H1 (cell line): ENCODE data around the gene WDR26. TPM values are rescaled to one million over a fixed set of nuclear protein-coding genes. Genes with fewer than 3 reads are reported as not detected.

Experiments
- ASH2L ChIP-seq: fragments of 200-600, 300-600 bp; sonication (generic); IDR thresholded peaks from one replicate; pipeline ENCODE4 v1.7.1; 2017; ENCODE audit warnings: low read length
- BACH1 ChIP-seq: IDR thresholded peaks from 2 replicates; pipeline ENCODE4 v1.6.1; 2012; ENCODE audit warnings: low read length, improper control_type of control experiment
- BCL11A ChIP-seq, 2 experiments: IDR thresholded peaks; one replicate each; pipeline ENCODE4 v1.6.1; 2011; ENCODE audit warnings: low read depth in 2 of 2, low read length in 2 of 2, mild to moderate bottlenecking in 2 of 2
- CHD2 ChIP-seq: IDR thresholded peaks from 2 replicates; pipeline ENCODE4 v1.6.1; 2012; ENCODE audit warnings: low read length, improper control_type of control experiment
- EZH2 ChIP-seq: fragments of 200-600 bp; sonication (generic); IDR thresholded peaks from 2 replicates; pipeline ENCODE4 v1.7.1; 2012; ENCODE audit warnings: low read depth, mild to moderate bottlenecking, moderate library complexity, low read length, inconsistent platforms; ENCODE audit not compliant: severe bottlenecking
- KDM1A ChIP-seq: fragments of 200-600, 300-600 bp; sonication (generic); IDR thresholded peaks from 2 replicates; pipeline ENCODE4 v1.7.1; 2016; ENCODE audit warnings: mild to moderate bottlenecking, low read length, borderline replicate concordance
- NANOG ChIP-seq: IDR thresholded peaks from 2 replicates; pipeline ENCODE4 v1.6.1; 2011; ENCODE audit warnings: low read length, low read depth, mild to moderate bottlenecking, inconsistent platforms; ENCODE audit not compliant: insufficient read depth, poor library complexity, severe bottlenecking
- NRF1 ChIP-seq: IDR thresholded peaks from 2 replicates; pipeline ENCODE4 v1.6.1; 2011; ENCODE audit warnings: mild to moderate bottlenecking, low read depth, low read length, improper control_type of control experiment
- PHF8 ChIP-seq: fragments of 200-600 bp; sonication (generic); conservative IDR thresholded peaks from 2 replicates; pipeline ENCODE4 v1.7.1; 2012; ENCODE audit warnings: low read depth, mild to moderate bottlenecking, inconsistent platforms, low read length, moderate library complexity
- POLR2A ChIP-seq, 2 experiments: IDR thresholded peaks; 1 replicate in 1 of 2; 2 replicates in 1 of 2; pipeline ENCODE4 v1.6.1; 2011; ENCODE audit warnings: low read depth in 2 of 2, low read length in 2 of 2, mild to moderate bottlenecking in 2 of 2; ENCODE audit errors: control extremely low read depth in 1 of 2
- POLR2AphosphoS5 ChIP-seq: IDR thresholded peaks from 2 replicates; pipeline ENCODE4 v1.6.1; 2011; ENCODE audit warnings: low read depth, low read length
- POU5F1 ChIP-seq: IDR thresholded peaks from 2 replicates; pipeline ENCODE4 v1.6.1; 2011; ENCODE audit warnings: low read depth, mild to moderate bottlenecking, low read length, moderate library complexity
- RFX5 ChIP-seq: IDR thresholded peaks from 2 replicates; pipeline ENCODE4 v1.6.1; 2011; ENCODE audit warnings: low read depth, low read length, improper control_type of control experiment, borderline replicate concordance
- RXRA ChIP-seq: IDR thresholded peaks from 2 replicates; pipeline ENCODE4 v1.6.1; 2011; ENCODE audit warnings: low read depth, mild to moderate bottlenecking, low read length, moderate library complexity; ENCODE audit not compliant: insufficient read depth
- SIRT6 ChIP-seq: IDR thresholded peaks from one replicate; pipeline ENCODE4 v1.7.1; 2012; ENCODE audit warnings: low read length, inconsistent platforms
- SP2 ChIP-seq: IDR thresholded peaks from 2 replicates; pipeline ENCODE4 v1.6.1; 2012; ENCODE audit warnings: mild to moderate bottlenecking, low read length, inconsistent platforms
- SUZ12 ChIP-seq: fragments of 200-600 bp; sonication (generic); IDR thresholded peaks from 2 replicates; pipeline ENCODE4 v1.6.1; 2012; ENCODE audit warnings: mild to moderate bottlenecking, inconsistent platforms, low read length, moderate library complexity, mixed read lengths
- TAF1 ChIP-seq: IDR thresholded peaks from 2 replicates; pipeline ENCODE4 v1.6.1; 2011; ENCODE audit warnings: mild to moderate bottlenecking, low read depth, low read length
- TAF7 ChIP-seq: optimal IDR thresholded peaks from 2 replicates; pipeline ENCODE3; 2011; ENCODE audit warnings: low read depth, mild to moderate bottlenecking, inconsistent platforms, low read length, moderate library complexity, borderline replicate concordance
- TBP ChIP-seq: IDR thresholded peaks from 2 replicates; pipeline ENCODE4 v1.6.1; 2011; ENCODE audit warnings: low read depth, low read length, improper control_type of control experiment
- ZNF274 ChIP-seq: IDR thresholded peaks from 2 replicates; pipeline ENCODE4 v1.7.0; 2012; ENCODE audit warnings: low read length, borderline replicate concordance; ENCODE audit errors: extremely low read depth
- polyA plus RNA-seq, 7 experiments: library from polyadenylated mRNA; depleted of rRNA in 3 of 7; stranded (reverse) in 5 of 7; unstranded in 2 of 7; fragments of >200 nt in 5 of 7; fragments of 200-250 nt in 2 of 7; gene quantifications; 1 replicate in 5 of 7; 2 replicates in 1 of 7; 4 replicates in 1 of 7; pipeline versions ENCODE4 v1.2.1 to v1.2.3, GENCODE V29; 2011 to 2013; ENCODE audit warnings: missing spikeins in 2 of 7, mixed read lengths in 2 of 7
- total RNA-seq: library from RNA; stranded (reverse); fragmentation: NEBNext Ultra II Directional; extraction: Animal tissue kit (Norgen Biotek cat#: 25700); gene quantifications from 2 replicates; pipeline ENCODE4 v1.2.1, GENCODE V29; 2021
- TF ChIP-seq, protein P1 (sequence below): IDR thresholded peaks from 2 replicates; pipeline ENCODE4 v1.6.1; 2011; ENCODE audit warnings: low read depth, mild to moderate bottlenecking, low read length; ENCODE audit not compliant: insufficient read depth
- TF ChIP-seq, protein P2 (sequence below): IDR thresholded peaks from 2 replicates; pipeline ENCODE4 v1.6.1; 2012; ENCODE audit warnings: low read length, inconsistent platforms

The WDR26 gene
- total and polyA plus RNA-seq, 2 of the 8 experiments (the other 6 are each of a cell fraction or from before 2014, with no cell fraction given): 18.0 to 72.5 TPM

DNA sequence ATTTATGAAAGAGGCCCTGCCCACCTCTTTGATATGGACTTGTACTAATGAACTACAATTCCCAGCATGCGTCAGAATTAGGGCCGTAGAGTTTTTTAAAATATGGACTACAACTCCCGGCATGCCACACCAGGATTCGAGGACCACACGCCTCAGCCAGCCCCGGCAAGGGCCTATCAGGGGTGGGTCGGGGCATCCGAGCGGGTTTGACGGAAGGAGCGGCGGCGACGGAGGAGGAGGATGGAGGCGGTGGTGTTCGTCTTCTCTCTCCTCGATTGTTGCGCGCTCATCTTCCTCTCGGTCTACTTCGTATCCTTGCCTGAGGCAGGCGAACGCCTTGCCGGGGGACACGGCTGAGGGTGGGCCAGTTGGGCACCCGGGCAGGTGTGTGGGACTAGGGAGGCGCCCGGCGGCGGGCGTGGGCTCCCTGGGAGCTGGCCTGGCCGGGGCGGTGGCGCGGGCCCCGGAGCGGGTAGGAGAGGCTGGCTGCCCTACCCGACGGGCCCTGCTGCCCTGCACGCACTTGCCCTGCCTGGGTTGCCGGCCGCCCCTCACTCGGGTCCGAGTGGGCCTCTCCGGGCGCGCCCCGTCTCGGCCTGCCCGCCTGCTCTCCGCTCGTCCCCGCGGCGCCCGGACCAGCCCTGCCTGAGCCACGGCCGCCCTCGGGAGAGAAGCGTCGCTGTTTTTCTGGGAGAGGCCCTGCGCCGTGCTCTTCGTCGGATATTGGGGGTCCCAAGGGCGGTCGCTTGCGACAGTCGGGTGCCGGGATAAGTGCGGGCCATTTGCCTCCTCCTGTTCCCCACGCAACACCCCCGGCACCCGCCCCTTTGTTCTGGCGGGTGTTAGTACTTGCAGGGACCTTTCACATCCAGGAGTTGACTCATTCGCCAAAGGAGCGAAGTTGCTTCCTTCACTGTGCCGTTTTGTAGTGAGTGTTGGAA, 77.6 kb downstream of the WDR26 start, which contains the start of gene CNIH4 (continued):
- TF ChIP-seq SUZ12 (no peak), POLR2AphosphoS5 (peak; percentile 93), TAF1 (peak; percentile 74; the same call in 1 of the 2 replicates), TAF7 (no peak), TBP (peak; percentile 80), EZH2 (no peak), NRF1 (no peak), NANOG (no peak), BACH1 (no peak), ASH2L (peak; percentile 94), POU5F1 (no peak), CHD2 (0 out of 2 replicates have a peak, but pooled peaks have one; percentile 42), ZNF274 (no peak), RXRA (no peak), SIRT6 (no peak), SP2 (no peak), BCL11A (IDR thresholded peaks at IDR 0.05; ENCODE audit: low read depth in 2 of 2, low read length in 2 of 2) (no peak), POLR2A (IDR thresholded peaks at IDR 0.05; ENCODE audit: control extremely low read depth in 1 of 2, low read depth in 2 of 2, low read length in 2 of 2) (peak; percentile 71 to 84), PHF8 (peak; percentile 84), KDM1A (no peak), RFX5 (no peak)
- TF ChIP-seq, protein P1, sequence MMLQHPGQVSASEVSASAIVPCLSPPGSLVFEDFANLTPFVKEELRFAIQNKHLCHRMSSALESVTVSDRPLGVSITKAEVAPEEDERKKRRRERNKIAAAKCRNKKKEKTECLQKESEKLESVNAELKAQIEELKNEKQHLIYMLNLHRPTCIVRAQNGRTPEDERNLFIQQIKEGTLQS: no peak
- TF ChIP-seq, protein P2, sequence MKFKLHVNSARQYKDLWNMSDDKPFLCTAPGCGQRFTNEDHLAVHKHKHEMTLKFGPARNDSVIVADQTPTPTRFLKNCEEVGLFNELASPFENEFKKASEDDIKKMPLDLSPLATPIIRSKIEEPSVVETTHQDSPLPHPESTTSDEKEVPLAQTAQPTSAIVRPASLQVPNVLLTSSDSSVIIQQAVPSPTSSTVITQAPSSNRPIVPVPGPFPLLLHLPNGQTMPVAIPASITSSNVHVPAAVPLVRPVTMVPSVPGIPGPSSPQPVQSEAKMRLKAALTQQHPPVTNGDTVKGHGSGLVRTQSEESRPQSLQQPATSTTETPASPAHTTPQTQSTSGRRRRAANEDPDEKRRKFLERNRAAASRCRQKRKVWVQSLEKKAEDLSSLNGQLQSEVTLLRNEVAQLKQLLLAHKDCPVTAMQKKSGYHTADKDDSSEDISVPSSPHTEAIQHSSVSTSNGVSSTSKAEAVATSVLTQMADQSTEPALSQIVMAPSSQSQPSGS: no peak
